ENCODE measurements around the gene EIF4G3.

DNA sequence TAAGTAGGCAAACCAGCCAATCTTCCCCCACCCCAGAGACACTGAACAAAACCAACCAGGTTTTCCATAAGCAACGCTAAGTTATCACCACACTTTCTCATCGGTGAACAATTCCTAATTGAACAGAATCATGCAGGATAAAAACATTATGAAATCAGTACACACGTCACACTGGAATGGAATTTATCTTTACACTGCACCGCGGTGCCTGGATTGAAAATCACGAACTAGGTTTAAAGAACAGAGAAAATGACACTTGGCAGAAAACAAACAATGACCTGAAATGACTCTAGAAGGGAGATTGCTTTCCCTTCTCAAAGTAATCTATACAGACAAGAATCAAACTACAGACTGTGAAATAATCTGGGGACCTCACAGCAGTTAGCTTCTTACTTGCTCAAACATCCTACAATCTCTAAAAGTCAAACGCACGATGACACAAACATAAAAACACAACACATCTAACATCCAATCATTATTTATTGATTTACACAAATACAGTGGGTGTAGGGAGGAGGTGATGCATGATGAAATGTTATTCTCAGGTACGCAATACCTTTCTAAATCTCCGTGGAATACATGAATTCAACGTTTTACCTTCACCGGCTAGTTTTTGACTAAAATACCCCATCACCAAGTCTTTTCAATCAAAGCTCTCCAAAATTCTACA, 1.9 kb downstream of the EIF4G3 start:
- TF ChIP-seq, protein P1, sequence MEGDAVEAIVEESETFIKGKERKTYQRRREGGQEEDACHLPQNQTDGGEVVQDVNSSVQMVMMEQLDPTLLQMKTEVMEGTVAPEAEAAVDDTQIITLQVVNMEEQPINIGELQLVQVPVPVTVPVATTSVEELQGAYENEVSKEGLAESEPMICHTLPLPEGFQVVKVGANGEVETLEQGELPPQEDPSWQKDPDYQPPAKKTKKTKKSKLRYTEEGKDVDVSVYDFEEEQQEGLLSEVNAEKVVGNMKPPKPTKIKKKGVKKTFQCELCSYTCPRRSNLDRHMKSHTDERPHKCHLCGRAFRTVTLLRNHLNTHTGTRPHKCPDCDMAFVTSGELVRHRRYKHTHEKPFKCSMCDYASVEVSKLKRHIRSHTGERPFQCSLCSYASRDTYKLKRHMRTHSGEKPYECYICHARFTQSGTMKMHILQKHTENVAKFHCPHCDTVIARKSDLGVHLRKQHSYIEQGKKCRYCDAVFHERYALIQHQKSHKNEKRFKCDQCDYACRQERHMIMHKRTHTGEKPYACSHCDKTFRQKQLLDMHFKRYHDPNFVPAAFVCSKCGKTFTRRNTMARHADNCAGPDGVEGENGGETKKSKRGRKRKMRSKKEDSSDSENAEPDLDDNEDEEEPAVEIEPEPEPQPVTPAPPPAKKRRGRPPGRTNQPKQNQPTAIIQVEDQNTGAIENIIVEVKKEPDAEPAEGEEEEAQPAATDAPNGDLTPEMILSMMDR (IDR thresholded peaks at IDR 0.05), result no peak
- TF ChIP-seq POLR2A (IDR thresholded peaks at IDR 0.05), result peak in 1 of 3 donors; percentile 11
